GM12864 (cell line): ENCODE data around the gene FRMPD1.

Experiments
- DNase-seq: peaks from one replicate; pipeline ENCODE4 v3.0.0-alpha.2; 2011; ENCODE audit warnings: low read depth
- H3K4me3 ChIP-seq: 2 replicates; pipeline ENCODE4 v1.5.1; 2011; ENCODE audit warnings: mild to moderate bottlenecking, low read depth, low read length, control low read depth
- TF ChIP-seq, protein P1 (sequence below): IDR thresholded peaks from 2 replicates; pipeline ENCODE4 v1.5.1; 2011; ENCODE audit warnings: low read depth, mild to moderate bottlenecking, moderate library complexity, low read length, control low read depth, inconsistent platforms; ENCODE audit errors: missing control alignments

FRMPD1 gene

GRCh38 chr9:37787059-37787458 lies 136.3 kb downstream of the FRMPD1 start:
- DNase-seq: no peak
- no peak overlapping the region for H3K4me3 ChIP-seq
- TF ChIP-seq, protein P1, sequence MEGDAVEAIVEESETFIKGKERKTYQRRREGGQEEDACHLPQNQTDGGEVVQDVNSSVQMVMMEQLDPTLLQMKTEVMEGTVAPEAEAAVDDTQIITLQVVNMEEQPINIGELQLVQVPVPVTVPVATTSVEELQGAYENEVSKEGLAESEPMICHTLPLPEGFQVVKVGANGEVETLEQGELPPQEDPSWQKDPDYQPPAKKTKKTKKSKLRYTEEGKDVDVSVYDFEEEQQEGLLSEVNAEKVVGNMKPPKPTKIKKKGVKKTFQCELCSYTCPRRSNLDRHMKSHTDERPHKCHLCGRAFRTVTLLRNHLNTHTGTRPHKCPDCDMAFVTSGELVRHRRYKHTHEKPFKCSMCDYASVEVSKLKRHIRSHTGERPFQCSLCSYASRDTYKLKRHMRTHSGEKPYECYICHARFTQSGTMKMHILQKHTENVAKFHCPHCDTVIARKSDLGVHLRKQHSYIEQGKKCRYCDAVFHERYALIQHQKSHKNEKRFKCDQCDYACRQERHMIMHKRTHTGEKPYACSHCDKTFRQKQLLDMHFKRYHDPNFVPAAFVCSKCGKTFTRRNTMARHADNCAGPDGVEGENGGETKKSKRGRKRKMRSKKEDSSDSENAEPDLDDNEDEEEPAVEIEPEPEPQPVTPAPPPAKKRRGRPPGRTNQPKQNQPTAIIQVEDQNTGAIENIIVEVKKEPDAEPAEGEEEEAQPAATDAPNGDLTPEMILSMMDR: peak; percentile 34

DNA sequence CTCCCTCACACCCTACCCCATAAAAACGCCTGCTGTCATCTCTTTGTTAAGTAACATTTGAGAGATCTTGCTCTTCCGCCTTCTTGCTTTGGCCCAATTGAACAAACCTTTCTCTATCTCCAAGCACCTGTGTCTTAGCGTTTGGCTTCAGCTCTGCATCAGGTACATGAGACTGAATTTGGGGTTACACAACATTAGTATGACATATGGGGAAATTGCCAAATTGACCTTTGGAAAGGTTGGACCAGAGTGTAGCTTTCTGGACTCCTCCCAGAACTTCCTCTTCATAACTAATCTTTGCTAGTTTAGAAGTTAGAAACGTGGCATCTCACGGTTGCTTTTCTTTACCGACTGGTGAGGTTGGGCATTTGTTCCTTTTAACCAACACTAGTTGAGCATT lies 137.6 kb downstream of the FRMPD1 start:
- no peak overlapping the region for H3K4me3 ChIP-seq
- TF ChIP-seq, protein P1: no peak
- DNase-seq: no peak

- TF ChIP-seq, protein P1: no peak
- no peak overlapping the region for H3K4me3 ChIP-seq
- DNase-seq: no peak
Measured at GRCh38 chr9:37790096-37790495, 139.3 kb downstream of the FRMPD1 start.

GRCh38 chr9:37792122-37792521 lies 141.4 kb downstream of the FRMPD1 start:
- H3K4me3 ChIP-seq: no peak overlapping the region
- DNase-seq: no peak
- TF ChIP-seq, protein P1: no peak

DNA sequence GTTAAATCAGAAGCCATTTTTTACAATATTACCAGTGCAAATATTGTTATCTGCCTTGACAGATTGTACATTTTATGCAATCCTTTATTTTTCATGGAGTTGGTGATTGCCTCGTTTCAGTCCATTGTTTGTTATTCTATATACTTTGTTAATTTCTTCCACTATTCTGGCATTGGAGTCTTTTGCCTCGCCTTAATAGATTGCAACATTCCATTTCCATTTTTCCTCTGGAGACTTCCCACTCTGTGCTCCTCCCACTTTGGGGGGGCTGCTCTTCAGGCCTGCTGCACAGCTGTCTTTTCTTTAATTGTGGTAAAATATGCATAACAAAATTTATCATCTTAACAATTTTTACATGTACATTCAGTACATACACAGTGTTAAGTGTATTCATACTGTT lies 145.5 kb downstream of the FRMPD1 start:
- no peak for DNase-seq
- TF ChIP-seq, protein P1: no peak
- H3K4me3 ChIP-seq: no peak overlapping the region
